ENCODE results near the gene NOTCH1.
"Not testable (repeated sequence)": the region's sequence is repeated elsewhere in the genome, so short reads cannot be mapped to it uniquely, and the experiment has no call there.

NOTCH1 gene

DNA sequence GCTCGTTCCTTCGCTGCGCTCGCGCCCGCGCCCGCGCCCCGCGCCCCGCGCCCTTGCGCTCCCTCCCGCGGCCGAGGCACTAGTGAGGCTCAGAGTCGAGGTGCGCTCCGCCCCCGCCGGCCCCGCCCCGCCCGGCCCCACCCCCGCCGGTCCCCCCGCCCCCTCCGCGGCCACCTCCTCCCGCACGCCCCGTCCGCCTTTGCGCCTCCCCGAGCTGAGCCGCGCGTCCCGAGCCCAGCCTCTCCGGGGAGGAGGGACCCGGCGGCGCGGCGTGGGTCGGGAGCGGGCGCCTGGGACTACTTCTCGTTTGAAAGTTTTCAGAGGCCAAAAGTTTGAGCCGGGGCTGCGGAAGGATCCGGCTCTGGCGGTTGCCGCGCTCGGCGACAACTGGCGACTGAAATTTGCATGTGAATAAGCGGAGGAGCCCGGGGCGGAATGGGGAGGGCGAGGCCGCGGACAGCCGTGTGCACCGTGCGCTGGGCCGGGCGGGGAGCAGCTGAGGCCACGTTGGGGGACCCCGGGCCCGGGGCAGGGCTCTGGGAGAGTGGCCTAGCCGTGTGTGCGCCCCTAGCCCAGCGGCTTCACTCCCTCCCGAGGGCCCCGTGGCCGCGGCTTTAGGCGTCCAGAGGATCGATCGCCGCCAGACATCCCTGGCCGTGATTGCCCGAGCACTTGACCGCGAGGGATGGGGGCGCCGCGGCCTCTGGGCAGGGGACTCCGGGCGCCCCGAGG, at the start of gene NOTCH1:
Gene NOTCH1 (minus strand): TSS at position 84 of the 732 bp plus-strand sequence. CDS start 262 bp downstream, outside the sequence.
- peak; percentile 81 for DNase-seq (ENCODE audit: low spot score)

GRCh38 chr9:136594492-136594891, 48.6 kb upstream of the NOTCH1 start:
- no peak for DNase-seq (ENCODE audit: low spot score)

- no peak for DNase-seq (ENCODE audit: low spot score)
Measured at GRCh38 chr9:136593581-136593980, 47.7 kb upstream of the NOTCH1 start.

GRCh38 chr9:136592666-136593065, 46.8 kb upstream of the NOTCH1 start:
- DNase-seq (ENCODE audit: low spot score): no peak

DNA sequence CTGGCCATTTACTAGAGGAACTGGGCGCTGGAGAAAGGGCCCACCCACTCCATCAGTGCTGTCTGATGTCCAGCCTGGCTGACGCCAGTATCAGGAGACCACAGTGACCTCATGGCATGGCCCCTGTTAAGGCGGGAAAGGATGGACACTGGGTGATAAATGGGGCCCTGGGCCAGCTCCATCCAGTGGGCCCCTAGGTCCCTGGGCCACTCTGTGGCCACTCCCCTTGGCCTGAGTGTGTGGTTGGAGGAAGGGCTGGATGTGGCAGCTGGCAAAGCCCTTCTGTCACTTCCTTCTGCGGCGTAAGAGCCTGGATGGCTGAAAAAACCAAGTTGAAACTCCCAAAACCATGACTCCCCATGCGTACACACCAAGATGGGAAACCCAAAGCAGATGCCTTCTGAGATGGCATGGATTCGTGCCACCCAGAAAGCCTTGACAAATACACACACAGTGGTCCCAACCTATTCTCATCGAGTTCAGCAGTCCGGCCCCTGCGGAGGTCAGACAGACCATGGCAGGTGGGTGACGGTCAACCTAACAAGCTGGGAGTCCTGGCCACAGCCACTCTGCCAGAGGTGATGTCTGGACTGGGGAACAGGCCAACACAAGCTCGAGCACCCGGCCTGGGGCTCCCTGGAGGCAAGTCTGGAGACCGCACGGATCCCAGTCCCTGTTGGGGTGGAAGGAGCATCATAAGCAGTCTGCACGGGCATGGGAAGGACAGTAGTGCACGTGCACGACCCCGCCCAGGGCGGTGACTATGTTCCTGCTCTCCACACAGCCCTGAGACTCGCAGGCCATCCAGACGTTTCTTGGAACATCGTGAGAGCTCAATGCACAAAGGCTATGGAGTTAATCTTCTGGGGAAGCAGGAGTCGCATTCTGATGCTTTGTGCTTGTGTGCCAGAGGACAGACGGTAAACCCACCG, 45.2 kb upstream of the NOTCH1 start:
- DNase-seq (ENCODE audit: low spot score): peak; percentile 52

GRCh38 chr9:136589766-136590763, 44.2 kb upstream of the NOTCH1 start:
- DNase-seq (ENCODE audit: low spot score): no peak

- no peak for DNase-seq (ENCODE audit: low spot score)
Measured at GRCh38 chr9:136588663-136589464, 43.0 kb upstream of the NOTCH1 start.

DNA sequence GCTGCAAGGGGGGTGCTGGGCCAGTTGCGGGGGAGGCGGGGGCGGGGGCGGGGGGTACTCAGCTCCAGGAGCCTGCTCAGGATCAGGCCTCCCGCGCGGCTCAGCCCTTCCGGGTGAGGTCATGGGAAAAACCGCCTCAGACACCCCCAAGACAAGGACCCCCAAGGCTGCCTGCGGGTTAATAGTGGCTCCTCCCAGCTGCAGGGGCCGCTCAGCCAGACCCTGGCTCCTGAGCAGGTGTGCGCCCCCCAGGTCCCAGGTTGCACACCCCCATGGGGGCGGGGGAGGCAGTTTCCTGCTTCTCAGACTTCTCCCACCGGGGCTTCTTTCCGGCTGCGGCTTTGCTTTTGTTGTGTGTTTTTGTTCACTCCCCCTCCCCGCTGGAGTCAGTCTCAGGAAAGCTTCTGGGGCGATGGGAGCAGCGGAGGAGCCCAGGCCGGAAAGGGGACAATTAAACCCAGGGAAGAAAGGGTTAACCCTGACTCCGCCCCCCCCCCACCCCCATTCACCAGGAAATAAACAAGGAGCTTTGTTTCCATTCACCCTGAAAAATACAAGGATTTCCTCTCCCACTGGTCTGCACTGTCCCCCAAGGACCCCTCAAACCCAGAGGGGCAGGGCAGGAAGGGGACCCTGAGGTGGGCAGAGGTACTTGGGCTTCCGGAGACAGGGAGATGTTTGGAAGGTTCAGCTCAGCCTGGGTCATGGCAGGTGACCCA, 42.3 kb upstream of the NOTCH1 start:
- DNase-seq (ENCODE audit: low spot score): no peak

DNA sequence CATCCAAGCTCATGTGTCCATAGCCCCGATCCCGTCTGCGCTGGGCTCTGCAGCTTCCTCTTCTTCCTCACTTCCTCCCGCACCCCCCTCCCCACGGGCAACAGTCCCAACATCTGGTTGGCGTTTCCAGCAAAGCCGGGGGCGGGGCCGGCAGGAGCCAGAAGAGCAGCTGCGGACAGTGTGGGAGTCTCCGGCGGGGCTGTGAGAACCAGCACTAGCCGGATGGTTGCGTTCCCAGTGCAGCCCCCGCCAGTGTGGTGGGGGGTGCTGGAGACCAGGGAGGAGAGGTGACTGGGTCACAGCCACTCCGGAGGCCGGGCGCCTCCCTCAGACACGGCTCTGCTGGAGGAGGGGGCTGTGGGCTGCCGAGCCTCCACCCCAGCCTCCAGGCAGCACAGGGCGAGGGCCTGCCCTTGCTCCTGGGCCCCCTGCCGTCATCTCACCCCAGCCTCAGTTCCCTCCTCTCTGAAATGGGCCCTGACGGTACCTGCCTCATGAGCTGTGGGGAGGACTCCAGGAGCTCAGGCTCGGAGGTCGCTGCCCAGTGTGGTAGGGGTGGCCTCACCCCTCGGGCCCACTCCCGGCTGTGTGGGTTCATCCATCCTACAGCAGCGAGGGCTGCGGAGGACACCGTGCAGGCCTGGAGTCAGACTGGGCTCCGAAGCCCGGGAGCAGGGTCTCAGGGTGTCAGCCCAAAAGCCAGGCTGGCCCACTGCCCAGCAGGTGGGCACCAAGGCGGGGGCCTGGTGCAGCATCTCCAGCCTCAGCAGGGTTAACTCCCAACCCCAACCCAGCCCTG, 41.5 kb upstream of the NOTCH1 start:
- peak; percentile 33 for DNase-seq (ENCODE audit: low spot score)

DNA sequence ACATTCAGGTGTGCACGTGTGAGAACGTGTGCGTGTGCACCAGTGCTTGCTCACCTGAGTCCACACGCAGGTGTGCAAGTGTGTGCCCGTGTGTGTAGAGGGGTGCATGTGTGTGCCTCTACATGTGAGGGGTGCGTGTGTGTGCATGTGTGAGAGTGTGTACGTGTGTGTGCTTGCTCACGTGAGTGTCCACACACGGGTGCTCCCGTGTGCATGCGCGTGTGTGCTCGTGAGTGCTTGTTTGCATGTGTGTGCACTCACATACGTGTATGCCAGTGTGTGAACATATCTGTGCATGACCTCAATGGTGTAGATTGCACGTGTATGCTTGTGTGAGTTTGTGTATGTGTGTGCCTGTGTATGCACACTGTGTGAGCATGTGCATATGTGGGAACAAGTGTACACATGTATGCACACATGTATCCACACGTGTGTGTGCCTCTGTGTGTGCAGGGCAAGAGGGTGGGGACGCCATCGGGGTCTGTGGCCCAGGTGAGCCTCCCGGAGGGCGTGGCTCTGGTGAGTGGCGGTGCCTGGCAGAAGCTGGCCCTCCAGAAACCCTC, 40.6 kb upstream of the NOTCH1 start:
- DNase-seq (ENCODE audit: low spot score): no peak

GRCh38 chr9:136585531-136586120, 39.8 kb upstream of the NOTCH1 start:
- no peak for DNase-seq (ENCODE audit: low spot score)

- DNase-seq (ENCODE audit: low spot score): no peak
Measured at GRCh38 chr9:136584934-136585333, 39.1 kb upstream of the NOTCH1 start.

- no peak for DNase-seq (ENCODE audit: low spot score)
Measured at GRCh38 chr9:136584401-136584932, 38.6 kb upstream of the NOTCH1 start.

DNA sequence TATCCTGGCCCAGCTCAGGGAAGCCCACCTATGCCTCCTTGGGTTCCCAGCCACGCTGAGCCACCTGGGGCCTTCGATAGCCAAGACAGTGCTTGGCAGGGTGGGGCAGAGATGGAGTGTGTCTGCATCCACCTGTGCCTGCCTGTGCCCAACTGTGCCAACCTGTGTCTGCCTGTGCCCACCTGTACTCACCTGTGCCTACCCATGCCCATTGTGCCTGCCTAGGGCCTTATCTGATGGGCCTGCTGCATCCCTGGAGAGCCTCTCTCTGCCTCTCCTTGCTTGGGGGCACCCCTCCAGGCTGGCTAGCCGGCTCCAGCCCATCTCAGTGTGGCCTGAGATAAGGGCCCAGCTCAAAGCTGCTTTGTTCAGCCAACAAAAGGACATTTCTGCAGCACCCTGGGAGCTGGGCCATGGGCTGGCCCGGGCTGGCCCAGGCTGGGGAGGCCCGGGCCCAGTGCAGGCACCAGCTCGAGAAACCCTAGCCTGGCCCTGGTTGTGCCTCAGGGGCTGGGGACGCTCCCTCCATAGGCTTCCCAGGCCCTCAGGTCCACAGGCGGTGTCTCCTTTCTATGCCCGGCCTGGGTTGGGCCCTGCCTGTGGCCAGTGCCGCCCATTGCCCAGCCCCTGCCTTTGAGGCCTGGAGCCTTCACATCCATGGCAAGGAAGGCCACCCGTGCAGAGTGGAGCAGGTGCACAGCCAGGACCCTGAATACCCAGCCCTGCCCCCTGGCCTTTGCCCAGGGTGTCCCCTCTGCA, 37.3 kb upstream of the NOTCH1 start:
- peak; percentile 93 for DNase-seq (ENCODE audit: low spot score)

GRCh38 chr9:136581614-136582447, 36.0 kb upstream of the NOTCH1 start:
- no peak for DNase-seq (ENCODE audit: low spot score)

GRCh38 chr9:136579650-136580219, 33.9 kb upstream of the NOTCH1 start:
- DNase-seq (ENCODE audit: low spot score): not testable (repeated sequence)

Measured in pons (tissue), 1 donor.